Activated CD8-positive, alpha-beta memory T cell treated with anti-CD3 and anti-CD28 coated beads, Interleukin-2, amount 10 ng/mL, durations not matched to agents 7 days and 5 days (primary cell): Measurements from ENCODE around the gene RFX3. TPM values are rescaled to one million over a fixed set of nuclear protein-coding genes. Genes with fewer than 3 reads are reported as not detected.

Experiments used
- ATAC-seq: fragments of 150-1000 bp; cut with Tn5 transposase; one replicate; pipeline ENCODE4 v1.10.0; 2021; ENCODE audit warnings: moderate library complexity
- CTCF ChIA-PET: fragments of 350-600 bp; sonication (Branson Sonifier 250); formaldehyde crosslinking; loops from one replicate; lab custom pipeline; 2021; ENCODE audit warnings: antibody characterized with exemption; lab: Charles Lee
- DNase-seq: peaks from one replicate; pipeline ENCODE4 v3.0.0-alpha.2; 2020
- H3K27ac Mint-ChIP-seq: one replicate; pipeline ENCODE4 v1.8.0; 2021; ENCODE audit warnings: mild to moderate bottlenecking, mixed read lengths
- H3K27me3 Mint-ChIP-seq: one replicate; pipeline ENCODE4 v1.8.0; 2021; ENCODE audit warnings: mixed read lengths
- H3K36me3 Mint-ChIP-seq: one replicate; pipeline ENCODE4 v1.8.0; 2021; ENCODE audit warnings: mild to moderate bottlenecking, mixed read lengths
- H3K4me1 Mint-ChIP-seq: one replicate; pipeline ENCODE4 v1.8.0; 2021; ENCODE audit warnings: mixed read lengths
- H3K4me3 Mint-ChIP-seq: one replicate; pipeline ENCODE4 v1.8.0; 2021; ENCODE audit warnings: mild to moderate bottlenecking, moderate library complexity, mixed read lengths
- H3K9me3 Mint-ChIP-seq: one replicate; pipeline ENCODE4 v1.8.0; 2022; ENCODE audit warnings: low read depth, mixed read lengths
- total RNA-seq, 2 experiments: library from RNA; stranded (reverse); gene quantifications; one replicate each; pipeline ENCODE4 v1.2.3, GENCODE V29; 2021

The RFX3 gene
- total RNA-seq, 2 experiments from 2014 or later = 9.1 to 11.5 TPM

DNA sequence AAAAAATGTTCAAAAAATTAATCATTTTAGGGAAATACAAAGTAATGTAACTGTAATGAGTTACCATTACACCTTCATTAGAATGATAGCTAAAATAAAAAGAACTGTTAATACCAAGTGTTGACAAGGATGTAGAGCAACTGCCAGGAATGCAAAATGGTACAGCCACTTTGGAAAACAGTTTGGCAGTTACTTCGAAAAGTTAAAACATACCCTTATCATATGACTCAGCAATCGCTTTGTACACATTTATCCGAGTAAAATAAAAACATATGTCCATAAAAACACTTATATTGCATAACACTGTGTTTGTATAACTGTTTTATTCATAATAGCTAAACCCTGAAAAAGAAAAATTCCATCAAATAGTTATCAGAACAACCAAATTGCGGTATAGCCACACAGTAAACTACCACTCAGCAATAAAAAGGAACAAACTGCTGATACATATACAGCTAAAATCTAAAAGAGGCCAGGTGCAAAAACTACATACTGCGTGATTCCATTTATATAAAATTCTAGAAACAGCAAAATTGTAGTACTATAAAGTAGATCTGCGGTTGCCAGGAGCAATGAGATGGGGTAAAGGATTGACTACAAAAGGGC is 61.7 kb downstream of the RFX3 start:
- H3K27ac Mint-ChIP-seq = no peak overlapping the region
- no peaks in the 10 kb centered on the region for H3K9me3 Mint-ChIP-seq
- H3K36me3 Mint-ChIP-seq = no peaks in the 10 kb centered on the region
- CTCF ChIA-PET = interaction anchor here (1.0 kb wide), 1 partner anchor 56 kb away, joined by 3 read pairs; no protein-coding TSS in a partner anchor
- peaks cover 4% of the 10 kb centered on the region for H3K4me1 Mint-ChIP-seq
- ATAC-seq (no peak), DNase-seq (no peak)
- H3K27me3 Mint-ChIP-seq = no peaks in the 10 kb centered on the region
- H3K4me3 Mint-ChIP-seq = no peak overlapping the region

DNA sequence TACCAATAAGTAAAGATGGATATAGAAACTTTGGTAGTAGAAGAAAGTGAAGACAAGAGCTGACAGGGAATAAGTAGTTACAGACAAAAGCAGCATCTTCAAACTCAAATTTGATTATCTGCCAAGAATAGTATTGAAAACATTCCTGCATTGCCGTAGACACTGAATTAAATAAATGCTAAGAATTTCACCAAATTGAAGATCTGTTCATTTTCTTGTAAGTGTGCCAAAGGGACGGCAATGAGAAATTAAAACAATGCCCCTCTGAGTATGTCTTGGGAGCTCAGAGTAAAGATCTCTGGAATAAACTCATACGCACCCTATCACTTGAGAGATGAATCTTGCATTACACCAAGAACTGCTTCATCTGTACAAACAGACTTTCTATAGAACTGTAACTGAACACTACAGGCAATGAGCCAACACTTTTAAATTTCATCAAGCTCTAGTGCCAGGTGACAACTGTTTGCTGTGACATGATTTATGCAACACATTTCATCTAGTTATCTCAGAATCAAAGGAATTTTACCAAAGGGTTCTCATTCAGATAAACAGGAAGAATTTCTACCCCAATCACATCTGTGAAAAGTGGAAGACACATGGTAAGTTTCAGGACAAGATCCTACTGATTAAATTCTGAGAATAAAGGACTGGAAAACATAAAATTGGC is 66.9 kb downstream of the RFX3 start:
- no peaks in the 10 kb centered on the region for H3K27me3 Mint-ChIP-seq

DNA sequence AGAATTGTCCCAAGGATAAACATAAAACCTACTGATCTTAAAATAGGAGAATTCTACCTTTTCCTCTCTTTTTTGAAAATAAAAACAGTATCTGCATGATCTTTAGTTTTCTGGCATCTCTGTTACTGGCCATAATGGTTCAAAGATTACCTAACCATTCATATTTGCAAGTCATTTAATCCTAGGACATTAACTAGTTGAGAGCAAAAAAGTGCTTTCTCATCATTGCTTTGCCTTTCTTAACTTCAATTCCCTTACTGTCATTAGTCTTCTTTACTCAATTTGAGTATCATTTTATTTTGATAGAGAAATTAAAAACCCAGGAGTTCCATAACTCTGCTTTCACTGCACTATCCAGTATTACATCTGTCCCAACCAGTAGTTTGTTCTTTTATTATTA is 68.6 kb downstream of the RFX3 start:
- Mint-ChIP-seq H3K4me1 (no peaks in the 10 kb centered on the region), H3K9me3 (no peaks in the 10 kb centered on the region), H3K4me3 (no peak overlapping the region)

More for the DNA sequence above, 66.9 kb downstream of the RFX3 start:
- ATAC-seq (no peak), DNase-seq (no peak)
- H3K27ac Mint-ChIP-seq = no peak overlapping the region
- H3K9me3 Mint-ChIP-seq = no peaks in the 10 kb centered on the region
- H3K4me1 Mint-ChIP-seq = no peaks in the 10 kb centered on the region
- CTCF ChIA-PET = interaction anchor here (1.3 to 1.6 kb wide), 2 partner anchors 8 to 18 kb away, joined by 3 to 5 read pairs; no protein-coding TSS in a partner anchor
- peaks cover 3% of the 10 kb centered on the region for H3K36me3 Mint-ChIP-seq
- H3K4me3 Mint-ChIP-seq = no peak overlapping the region

DNA sequence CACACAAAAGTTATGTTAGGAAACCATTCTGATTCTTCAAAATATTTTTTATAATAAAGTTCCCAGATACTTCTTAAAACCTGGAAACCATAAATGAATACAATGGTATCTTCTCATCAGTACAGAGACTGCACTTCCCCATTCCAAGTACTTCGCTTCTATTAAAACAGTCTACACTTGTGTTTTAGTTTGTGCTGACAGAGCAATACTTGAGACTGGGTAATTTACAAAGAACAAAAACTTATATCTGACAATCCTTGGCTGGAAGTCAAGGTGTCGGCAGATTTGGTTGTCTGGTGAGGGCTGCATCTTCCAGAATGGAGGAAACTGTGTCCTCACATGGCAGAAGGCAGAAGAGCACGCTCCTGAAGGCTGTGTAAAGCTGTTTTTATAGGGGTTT is 70.1 kb downstream of the RFX3 start:
- no peaks in the 10 kb centered on the region for H3K27me3 Mint-ChIP-seq
- DNase-seq (no peak), ATAC-seq (no peak)
- no peaks in the 10 kb centered on the region for H3K9me3 Mint-ChIP-seq
- H3K4me1 Mint-ChIP-seq = no peaks in the 10 kb centered on the region
- no peak overlapping the region for H3K4me3 Mint-ChIP-seq
- H3K36me3 Mint-ChIP-seq = peaks cover 3% of the 10 kb centered on the region
- CTCF ChIA-PET = no interaction called here
- no peak overlapping the region for H3K27ac Mint-ChIP-seq

More for the DNA sequence above, 68.6 kb downstream of the RFX3 start:
- DNase-seq = no peak
- H3K36me3 Mint-ChIP-seq = peaks cover 3% of the 10 kb centered on the region
- ATAC-seq = no peak
- CTCF ChIA-PET = no interaction called here
- H3K27ac Mint-ChIP-seq = no peak overlapping the region
- no peaks in the 10 kb centered on the region for H3K27me3 Mint-ChIP-seq

DNA sequence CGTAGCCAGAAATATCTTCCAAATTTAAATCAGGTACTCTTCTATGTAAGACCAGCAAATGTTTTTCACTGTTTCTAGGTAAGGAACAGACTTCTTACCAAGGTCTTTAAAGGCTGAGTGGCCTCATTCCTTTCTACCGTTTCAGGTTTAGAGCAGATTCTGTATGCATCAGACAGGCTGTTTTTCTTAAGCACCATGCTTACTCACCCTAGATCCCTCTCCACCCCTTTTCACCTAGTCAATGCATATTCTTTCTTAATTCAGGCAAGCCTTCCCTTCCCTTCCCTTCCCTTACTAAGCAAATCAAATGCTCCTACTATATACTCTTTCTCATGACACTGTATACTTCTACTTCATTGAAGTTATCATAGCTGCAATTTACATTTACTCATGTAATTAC is 70.7 kb downstream of the RFX3 start:
- H3K4me3 Mint-ChIP-seq = no peak overlapping the region
- DNase-seq = no peak
- H3K27me3 Mint-ChIP-seq = no peaks in the 10 kb centered on the region
- H3K4me1 Mint-ChIP-seq = no peaks in the 10 kb centered on the region
- CTCF ChIA-PET = interaction anchor here (1.2 kb wide), 1 partner anchor 14 kb away, joined by 3 read pairs; no protein-coding TSS in a partner anchor
- no peaks in the 10 kb centered on the region for H3K9me3 Mint-ChIP-seq
- ATAC-seq = no peak
- H3K36me3 Mint-ChIP-seq = peaks cover 3% of the 10 kb centered on the region
- no peak overlapping the region for H3K27ac Mint-ChIP-seq

DNA sequence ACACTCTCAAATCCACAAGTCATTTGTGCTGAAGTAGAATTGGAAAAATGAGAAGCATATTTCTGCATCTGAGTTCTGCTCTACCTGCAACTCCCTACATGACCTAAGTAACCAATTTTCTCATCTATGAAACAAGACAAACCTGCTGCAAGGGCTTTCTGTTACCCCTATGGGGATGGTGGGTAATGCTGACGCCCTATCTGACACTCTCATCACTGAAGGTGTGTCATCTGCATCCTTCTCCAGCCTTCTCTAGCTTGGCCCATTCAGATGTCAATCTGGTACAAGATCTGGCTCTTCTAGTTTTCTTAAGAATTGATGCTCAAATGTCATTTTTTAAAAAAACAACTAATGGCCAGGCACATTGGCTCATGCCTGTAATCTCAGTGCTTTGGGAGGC is 73.8 kb downstream of the RFX3 start:
- CTCF ChIA-PET = interaction anchor here (1.4 kb wide), 1 partner anchor 11 kb away, joined by 7 read pairs; no protein-coding TSS in a partner anchor
- H3K4me3 Mint-ChIP-seq = no peak overlapping the region
- H3K27ac Mint-ChIP-seq = no peak overlapping the region
- H3K27me3 Mint-ChIP-seq = no peaks in the 10 kb centered on the region
- H3K9me3 Mint-ChIP-seq = no peaks in the 10 kb centered on the region
- no peaks in the 10 kb centered on the region for H3K4me1 Mint-ChIP-seq
- ATAC-seq = no peak
- DNase-seq = no peak
- peaks cover 5% of the 10 kb centered on the region for H3K36me3 Mint-ChIP-seq

DNA sequence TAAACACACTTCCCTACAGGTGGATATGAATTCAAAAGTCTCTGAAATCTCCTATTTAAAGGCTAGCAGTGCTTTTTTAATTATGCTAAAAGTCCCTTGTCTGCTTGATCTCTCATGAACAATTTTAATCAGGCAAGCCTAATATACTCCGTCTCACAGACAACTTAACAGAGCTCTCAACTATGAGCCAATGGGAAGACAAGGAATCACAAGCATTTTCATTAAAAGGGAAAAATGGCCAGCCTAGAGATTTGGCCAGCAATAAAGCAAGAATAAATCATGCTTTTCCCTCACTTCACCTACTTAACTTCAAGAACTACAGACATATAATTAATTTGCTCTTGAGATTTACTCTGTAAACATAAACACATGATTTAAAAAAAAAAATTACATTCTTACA is 78.0 kb downstream of the RFX3 start:
- DNase-seq (no peak), ATAC-seq (no peak)
- CTCF ChIA-PET = no interaction called here
- no peak overlapping the region for H3K4me3 Mint-ChIP-seq
- no peak overlapping the region for H3K27ac Mint-ChIP-seq
- H3K9me3 Mint-ChIP-seq = no peaks in the 10 kb centered on the region
- peaks cover 2% of the 10 kb centered on the region for H3K36me3 Mint-ChIP-seq
- no peaks in the 10 kb centered on the region for H3K27me3 Mint-ChIP-seq
- H3K4me1 Mint-ChIP-seq = no peaks in the 10 kb centered on the region

DNA sequence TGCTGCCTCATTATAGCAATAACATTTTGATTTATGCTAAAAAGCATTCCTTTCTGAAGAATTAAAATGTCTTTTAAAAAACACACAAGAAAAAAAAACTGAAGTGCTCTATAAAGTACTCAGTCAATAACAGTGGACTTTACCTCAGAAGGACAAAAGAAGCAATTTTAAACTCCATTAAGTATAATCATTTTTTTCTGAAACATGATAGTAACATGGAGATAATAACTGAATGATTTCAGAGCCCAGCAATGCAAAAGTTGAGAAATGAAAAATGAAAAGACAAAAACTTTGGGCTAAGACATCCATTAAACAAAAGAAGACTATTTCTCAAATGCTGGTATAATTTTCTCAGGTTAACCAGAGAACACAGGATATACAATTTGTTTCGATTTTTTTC is 78.7 kb downstream of the RFX3 start:
- ATAC-seq = no peak
- H3K4me1 Mint-ChIP-seq = no peaks in the 10 kb centered on the region
- no peaks in the 10 kb centered on the region for H3K9me3 Mint-ChIP-seq
- H3K27me3 Mint-ChIP-seq = no peaks in the 10 kb centered on the region
- no peak overlapping the region for H3K27ac Mint-ChIP-seq
- CTCF ChIA-PET = no interaction called here
- H3K4me3 Mint-ChIP-seq = no peak overlapping the region
- peaks cover 2% of the 10 kb centered on the region for H3K36me3 Mint-ChIP-seq
- DNase-seq = no peak

DNA sequence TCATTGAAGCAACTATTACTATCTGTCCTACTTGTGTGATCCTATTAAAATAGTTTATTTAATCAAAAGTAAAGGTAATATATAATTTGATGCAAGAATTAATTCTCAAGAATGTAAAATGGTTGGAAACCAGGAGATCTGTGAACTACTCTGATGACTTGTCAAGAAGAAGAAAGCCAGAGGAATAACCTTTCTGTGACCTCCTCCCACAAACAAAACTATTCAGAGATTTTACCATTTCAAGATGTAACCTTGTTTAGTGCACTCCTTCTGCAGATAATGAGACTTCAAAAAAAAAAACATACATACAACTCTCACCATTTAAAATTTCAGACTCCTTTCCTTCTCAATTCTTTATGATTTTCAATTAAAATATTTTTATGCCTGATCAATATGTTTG is 79.5 kb downstream of the RFX3 start:
- H3K9me3 Mint-ChIP-seq = no peaks in the 10 kb centered on the region
- no peaks in the 10 kb centered on the region for H3K27me3 Mint-ChIP-seq
- ATAC-seq (no peak), DNase-seq (no peak)
- H3K36me3 Mint-ChIP-seq = peaks cover 2% of the 10 kb centered on the region
- no peak overlapping the region for H3K27ac Mint-ChIP-seq
- no peaks in the 10 kb centered on the region for H3K4me1 Mint-ChIP-seq
- H3K4me3 Mint-ChIP-seq = no peak overlapping the region
- CTCF ChIA-PET = no interaction called here

DNA sequence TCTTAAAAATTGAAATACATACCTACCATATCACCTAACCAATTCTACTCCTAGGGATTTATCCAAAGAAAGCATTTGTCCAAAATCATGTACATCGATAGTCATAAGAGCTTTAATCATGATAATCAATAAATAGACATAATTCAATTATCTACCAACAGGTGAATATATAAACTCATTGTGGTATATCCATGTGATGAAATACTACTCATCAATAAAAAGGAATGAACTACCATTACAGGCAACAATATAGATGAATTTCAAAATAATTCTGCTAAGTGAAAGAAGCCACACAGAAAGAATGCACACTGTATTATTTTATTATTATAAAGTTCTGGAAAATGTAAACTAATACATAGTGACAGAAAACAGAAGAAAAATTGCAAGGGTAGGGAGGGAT is 81.8 kb downstream of the RFX3 start:
- CTCF ChIA-PET = interaction anchor here (5.0 kb wide), 1 partner anchor 202 kb away, joined by 49 read pairs; no protein-coding TSS in a partner anchor
- Mint-ChIP-seq H3K36me3 (peaks cover 2% of the 10 kb centered on the region), H3K9me3 (no peaks in the 10 kb centered on the region), H3K27me3 (no peaks in the 10 kb centered on the region), H3K4me3 (no peak overlapping the region), H3K27ac (no peak overlapping the region), H3K4me1 (no peaks in the 10 kb centered on the region)
- ATAC-seq (no peak), DNase-seq (no peak)

DNA sequence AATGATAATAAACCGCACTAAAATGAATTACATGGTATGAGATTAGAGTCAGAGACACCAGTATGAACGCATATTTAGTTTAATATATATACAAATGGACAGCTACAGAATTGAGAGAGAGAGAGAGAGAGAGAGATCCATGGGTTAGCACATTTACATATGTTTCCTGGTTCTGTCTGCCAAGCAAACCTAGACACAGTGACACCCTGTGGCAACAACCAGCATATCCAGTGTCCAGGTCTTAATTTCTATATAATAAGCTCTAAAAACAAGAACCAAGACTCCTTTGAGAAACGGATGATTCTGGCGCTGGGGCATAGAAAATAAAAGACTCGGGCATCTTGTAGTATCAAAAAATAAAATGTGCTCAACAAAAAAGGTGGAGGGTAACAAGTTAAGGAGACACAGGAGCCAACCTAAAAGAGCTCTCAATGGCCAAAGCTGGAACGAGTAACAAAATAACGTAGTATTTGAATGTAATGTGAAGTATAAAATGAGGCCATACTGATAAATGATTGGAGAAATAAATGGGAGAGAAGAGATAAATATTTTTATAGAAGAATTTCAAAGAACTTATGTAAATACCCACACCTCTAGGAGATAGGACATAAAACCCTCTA is 84.5 kb downstream of the RFX3 start:
- H3K4me1 Mint-ChIP-seq = no peaks in the 10 kb centered on the region

DNA sequence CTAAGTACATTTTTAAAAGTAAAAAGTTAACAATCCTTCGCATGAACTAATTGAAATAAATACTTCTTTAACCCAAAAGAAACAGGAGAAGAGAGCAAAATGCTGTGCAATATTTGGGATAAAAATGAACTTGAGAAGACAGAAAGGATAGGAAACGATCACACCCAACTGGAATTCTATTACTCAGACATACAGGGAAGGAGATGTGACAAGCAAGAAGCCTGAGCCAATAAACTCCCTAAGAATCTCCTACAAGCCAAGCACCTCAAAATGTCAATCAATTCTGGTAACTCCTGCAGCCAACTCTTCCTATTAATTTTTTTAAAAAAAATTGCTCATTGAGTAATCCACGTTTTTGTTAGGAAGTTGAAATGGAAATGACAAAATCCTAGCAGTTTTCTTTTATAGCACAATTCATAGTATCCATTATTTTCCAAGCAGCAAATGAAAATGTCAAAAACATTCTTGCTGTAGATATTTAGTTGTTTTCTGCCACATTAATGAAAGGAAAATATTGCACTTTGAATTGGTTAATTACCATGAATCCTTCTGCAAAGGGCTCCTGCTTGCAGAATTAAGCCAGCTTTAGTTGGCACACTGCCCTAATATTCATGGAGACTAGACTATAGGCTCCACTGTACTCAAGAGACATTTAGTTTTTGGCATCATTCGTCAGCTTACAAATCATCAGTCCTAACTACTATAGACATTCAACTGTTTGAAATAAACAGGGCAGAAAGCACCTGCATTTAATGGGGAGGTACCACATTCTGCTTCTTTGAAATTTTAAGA is 89.0 kb downstream of the RFX3 start:
- CTCF ChIA-PET = interaction anchor here (2.4 kb wide), 1 partner anchor 196 kb away, joined by 9 read pairs; no protein-coding TSS in a partner anchor

More for the DNA sequence above, 84.5 kb downstream of the RFX3 start:
- peak; percentile 65 for DNase-seq
- no peak overlapping the region for H3K4me3 Mint-ChIP-seq
- CTCF ChIA-PET = interaction anchor here (0.6 to 5.0 kb wide), 20 partner anchors 9 to 584 kb away, joined by 3 to 49 read pairs (median 4); no protein-coding TSS in a partner anchor
- ATAC-seq = peak; percentile 80
- no peaks in the 10 kb centered on the region for H3K9me3 Mint-ChIP-seq
- no peak overlapping the region for H3K27ac Mint-ChIP-seq
- H3K36me3 Mint-ChIP-seq = no peaks in the 10 kb centered on the region
- no peaks in the 10 kb centered on the region for H3K27me3 Mint-ChIP-seq

DNA sequence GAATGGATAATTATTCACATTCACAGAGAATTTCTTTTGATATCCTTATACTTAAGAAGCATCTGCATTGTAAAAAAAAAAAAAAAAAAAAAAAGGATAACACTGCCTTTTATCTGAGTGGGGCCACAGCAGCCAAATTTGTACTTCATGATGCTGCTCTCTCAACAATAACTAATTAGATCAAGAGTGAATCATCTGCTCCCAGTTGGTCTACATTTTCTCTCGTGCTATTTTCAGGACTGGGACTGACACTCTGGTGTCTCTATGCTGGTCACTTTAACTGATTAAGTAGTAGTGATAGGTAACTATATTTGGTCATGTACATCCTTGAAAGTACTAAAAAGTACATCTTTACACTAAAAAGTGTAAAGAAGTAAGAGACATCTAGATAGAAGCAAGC is 90.1 kb downstream of the RFX3 start:
- no peak for DNase-seq
- ATAC-seq = no peak
- Mint-ChIP-seq H3K36me3 (no peaks in the 10 kb centered on the region), H3K9me3 (no peaks in the 10 kb centered on the region), H3K4me3 (no peak overlapping the region), H3K27ac (no peak overlapping the region), H3K4me1 (no peaks in the 10 kb centered on the region), H3K27me3 (no peaks in the 10 kb centered on the region)
- CTCF ChIA-PET = no interaction called here

More for the DNA sequence above, 89.0 kb downstream of the RFX3 start:
- no peak overlapping the region for H3K4me3 Mint-ChIP-seq
- no peaks in the 10 kb centered on the region for H3K4me1 Mint-ChIP-seq
- H3K27ac Mint-ChIP-seq = no peak overlapping the region
- no peaks in the 10 kb centered on the region for H3K9me3 Mint-ChIP-seq
- no peak for DNase-seq
- H3K36me3 Mint-ChIP-seq = no peaks in the 10 kb centered on the region
- no peaks in the 10 kb centered on the region for H3K27me3 Mint-ChIP-seq
- ATAC-seq = no peak
